IPS-15b (cell line): Measurements from ENCODE around the gene POLR2H.

Experiments
- H3K27me3 ChIP-seq: one replicate; pipeline ENCODE4 v1.6.1; 2013; ENCODE audit warnings: low read length; ENCODE audit not compliant: control insufficient read depth, insufficient read depth
- H3K36me3 ChIP-seq: one replicate; pipeline ENCODE4 v1.6.1; 2013; ENCODE audit warnings: low read length; ENCODE audit not compliant: control insufficient read depth, insufficient read depth
- H3K4me1 ChIP-seq: one replicate; pipeline ENCODE4 v1.6.1; 2013; ENCODE audit warnings: mild to moderate bottlenecking, low read length; ENCODE audit not compliant: control insufficient read depth, insufficient read depth
- H3K4me3 ChIP-seq: one replicate; pipeline ENCODE4 v1.5.1; 2013; ENCODE audit warnings: low read depth, low read length
- H3K9ac ChIP-seq: one replicate; pipeline ENCODE4 v1.6.1; 2013; ENCODE audit warnings: low read depth, mild to moderate bottlenecking, low read length
- H3K9me3 ChIP-seq: one replicate; pipeline ENCODE4 v1.6.1; 2013; ENCODE audit warnings: mild to moderate bottlenecking, low read length; ENCODE audit not compliant: control insufficient read depth, insufficient read depth

The POLR2H gene

DNA sequence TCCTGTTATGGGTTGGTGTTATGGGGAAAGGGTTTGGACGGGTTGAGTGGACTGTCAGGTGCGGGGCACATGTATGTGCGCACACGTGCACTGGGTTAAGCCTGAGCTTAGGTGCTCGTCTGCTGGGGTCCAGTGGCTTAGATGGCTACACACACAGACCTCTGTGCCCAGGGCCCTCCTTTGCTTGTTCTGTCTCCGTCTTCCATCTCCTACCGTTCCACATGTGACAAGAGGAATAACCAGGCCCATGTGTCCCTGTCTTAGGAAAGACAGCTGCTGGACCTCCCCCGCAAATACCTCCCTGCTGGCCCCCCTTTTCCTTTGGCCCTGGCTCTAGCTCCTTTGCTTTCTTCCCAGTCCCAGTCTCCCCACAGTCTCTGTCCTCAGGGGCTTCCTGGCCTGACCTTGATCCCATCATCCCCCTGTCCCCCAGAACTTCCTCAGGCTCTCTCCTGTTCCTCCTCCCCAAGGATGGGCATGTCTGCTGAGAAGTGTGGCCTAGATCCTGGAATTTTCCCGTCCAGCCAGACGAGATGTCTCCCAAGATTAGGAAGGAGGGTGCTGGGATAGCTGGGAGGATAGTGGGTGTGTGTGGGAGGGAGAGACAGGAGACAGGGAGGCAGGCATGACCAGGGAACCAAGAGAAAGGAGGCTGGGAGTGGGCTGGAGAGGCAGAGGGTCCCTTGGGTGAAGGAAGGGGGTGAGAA, 17.3 kb downstream of the POLR2H start:
- Histone ChIP-seq H3K4me3 (peak overlapping the region; percentile 40), H3K27me3 (peaks cover 62% of the 10 kb centered on the region), H3K36me3 (no peaks in the 10 kb centered on the region), H3K9ac (no peak overlapping the region), H3K4me1 (peaks cover 8% of the 10 kb centered on the region), H3K9me3 (no peaks in the 10 kb centered on the region)

- peaks cover 69% of the 10 kb centered on the region for H3K27me3 ChIP-seq
- H3K9me3 ChIP-seq, result no peaks in the 10 kb centered on the region
- peak within 1 kb of the TSS; percentile 68 for H3K4me3 ChIP-seq
- peak within 1 kb of the TSS; percentile 37 for H3K9ac ChIP-seq
- H3K36me3 ChIP-seq, result no peaks in the 10 kb centered on the region
- peaks cover 8% of the 10 kb centered on the region for H3K4me1 ChIP-seq
Measured at GRCh38 chr3:184379358-184380184, 18.1 kb downstream of the POLR2H start, which contains the start of gene CHRD. Gene CHRD (plus strand): TSS chr3:184380054. CDS start chr3:184380319, 265 bp downstream.

DNA sequence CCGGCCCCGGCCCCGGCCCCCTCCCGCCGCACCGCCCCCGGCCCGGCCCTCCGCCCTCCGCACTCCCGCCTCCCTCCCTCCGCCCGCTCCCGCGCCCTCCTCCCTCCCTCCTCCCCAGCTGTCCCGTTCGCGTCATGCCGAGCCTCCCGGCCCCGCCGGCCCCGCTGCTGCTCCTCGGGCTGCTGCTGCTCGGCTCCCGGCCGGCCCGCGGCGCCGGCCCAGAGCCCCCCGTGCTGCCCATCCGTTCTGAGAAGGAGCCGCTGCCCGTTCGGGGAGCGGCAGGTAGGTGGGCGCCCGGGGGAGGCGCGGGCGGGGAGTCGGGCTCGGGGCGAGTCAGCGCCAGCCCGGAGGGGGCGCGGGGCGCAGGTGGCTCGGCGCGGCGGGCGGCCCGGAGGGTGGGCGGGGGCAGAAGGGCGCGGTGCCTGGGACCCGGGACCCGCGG, 18.7 kb downstream of the POLR2H start:
- Histone ChIP-seq H3K4me1 (peaks cover 8% of the 10 kb centered on the region), H3K9me3 (no peaks in the 10 kb centered on the region), H3K9ac (no peak overlapping the region), H3K36me3 (no peaks in the 10 kb centered on the region), H3K4me3 (peak overlapping the region; percentile 68), H3K27me3 (peaks cover 71% of the 10 kb centered on the region)

GRCh38 chr3:184380627-184381260, 19.2 kb downstream of the POLR2H start:
- Histone ChIP-seq H3K9ac (peak overlapping the region; percentile 37), H3K4me1 (peaks cover 8% of the 10 kb centered on the region), H3K36me3 (no peaks in the 10 kb centered on the region), H3K4me3 (peak overlapping the region; percentile 68), H3K9me3 (no peaks in the 10 kb centered on the region), H3K27me3 (peaks cover 67% of the 10 kb centered on the region)

DNA sequence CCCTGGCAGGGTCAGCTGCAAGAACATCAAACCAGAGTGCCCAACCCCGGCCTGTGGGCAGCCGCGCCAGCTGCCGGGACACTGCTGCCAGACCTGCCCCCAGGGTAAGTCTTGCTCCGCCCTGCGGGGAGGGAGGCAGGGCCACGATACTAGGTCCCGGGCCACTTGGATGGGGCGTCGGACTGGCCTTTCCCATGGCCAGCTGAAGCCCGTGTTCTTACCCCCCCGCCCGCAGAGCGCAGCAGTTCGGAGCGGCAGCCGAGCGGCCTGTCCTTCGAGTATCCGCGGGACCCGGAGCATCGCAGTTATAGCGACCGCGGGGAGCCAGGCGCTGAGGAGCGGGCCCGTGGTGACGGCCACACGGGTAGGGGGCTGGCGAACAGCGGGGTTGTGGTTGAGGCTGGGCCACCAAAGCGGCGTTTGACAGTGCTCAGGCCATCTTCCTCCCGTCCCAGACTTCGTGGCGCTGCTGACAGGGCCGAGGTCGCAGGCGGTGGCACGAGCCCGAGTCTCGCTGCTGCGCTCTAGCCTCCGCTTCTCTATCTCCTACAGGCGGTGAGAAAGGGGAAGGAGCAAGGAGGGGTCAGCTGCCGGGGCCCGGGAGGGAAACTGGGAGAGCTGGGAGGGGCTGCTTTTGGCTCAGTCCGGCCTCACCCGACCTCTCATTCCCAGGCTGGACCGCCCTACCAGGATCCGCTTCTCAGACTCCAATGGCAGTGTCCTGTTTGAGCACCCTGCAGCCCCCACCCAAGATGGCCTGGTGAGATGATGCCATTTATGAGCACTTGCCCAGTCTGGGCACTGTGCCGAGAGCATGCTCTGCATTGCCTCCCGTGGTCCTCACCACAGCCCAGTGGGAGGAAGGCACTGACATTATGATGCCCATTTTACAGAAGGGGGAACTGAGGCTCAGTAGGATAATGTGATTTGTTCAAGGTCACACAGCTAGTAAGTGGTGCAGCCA, 20.0 kb downstream of the POLR2H start:
- H3K27me3 ChIP-seq, result peaks cover 66% of the 10 kb centered on the region
- H3K4me3 ChIP-seq, result peak overlapping the region; percentile 68

GRCh38 chr3:184382326-184383032, 21.0 kb downstream of the POLR2H start:
- Histone ChIP-seq H3K4me3 (no peak overlapping the region), H3K4me1 (peaks cover 8% of the 10 kb centered on the region), H3K27me3 (peaks cover 61% of the 10 kb centered on the region), H3K9me3 (no peaks in the 10 kb centered on the region), H3K9ac (no peak overlapping the region), H3K36me3 (no peaks in the 10 kb centered on the region)

More for the DNA sequence above, 20.0 kb downstream of the POLR2H start:
- no peaks in the 10 kb centered on the region for H3K36me3 ChIP-seq
- no peak overlapping the region for H3K9ac ChIP-seq
- no peaks in the 10 kb centered on the region for H3K9me3 ChIP-seq
- H3K4me1 ChIP-seq, result peaks cover 8% of the 10 kb centered on the region

- no peak overlapping the region for H3K9ac ChIP-seq
- no peaks in the 10 kb centered on the region for H3K36me3 ChIP-seq
- peaks cover 6% of the 10 kb centered on the region for H3K4me1 ChIP-seq
- H3K27me3 ChIP-seq, result peaks cover 58% of the 10 kb centered on the region
- no peak overlapping the region for H3K4me3 ChIP-seq
- H3K9me3 ChIP-seq, result no peaks in the 10 kb centered on the region
Measured at GRCh38 chr3:184383033-184383740, 21.7 kb downstream of the POLR2H start.

DNA sequence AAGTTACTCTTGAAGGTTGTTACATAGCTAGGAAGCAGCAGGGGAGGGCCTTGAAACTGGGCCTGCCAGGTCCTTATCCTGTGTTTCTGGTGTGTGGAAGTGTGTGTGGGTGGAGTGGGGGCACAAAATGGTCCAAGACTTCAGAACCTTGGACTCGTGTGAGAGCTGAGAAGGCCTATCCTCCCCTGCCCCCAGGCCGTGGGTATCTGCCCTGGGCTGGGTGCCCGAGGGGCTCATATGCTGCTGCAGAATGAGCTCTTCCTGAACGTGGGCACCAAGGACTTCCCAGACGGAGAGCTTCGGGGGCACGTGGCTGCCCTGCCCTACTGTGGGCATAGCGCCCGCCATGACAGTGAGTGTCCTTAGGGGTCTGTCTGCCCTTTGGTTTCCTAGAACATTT, 22.8 kb downstream of the POLR2H start:
- no peak overlapping the region for H3K4me3 ChIP-seq
- H3K9me3 ChIP-seq, result no peaks in the 10 kb centered on the region
- peaks cover under 1% of the 10 kb centered on the region for H3K4me1 ChIP-seq
- no peak overlapping the region for H3K9ac ChIP-seq
- no peaks in the 10 kb centered on the region for H3K36me3 ChIP-seq
- H3K27me3 ChIP-seq, result peaks cover 46% of the 10 kb centered on the region

- Histone ChIP-seq H3K27me3 (peaks cover 45% of the 10 kb centered on the region), H3K4me1 (no peaks in the 10 kb centered on the region), H3K36me3 (no peaks in the 10 kb centered on the region), H3K4me3 (no peak overlapping the region), H3K9ac (no peak overlapping the region), H3K9me3 (no peaks in the 10 kb centered on the region)
Measured at GRCh38 chr3:184384856-184385422, 23.4 kb downstream of the POLR2H start.
